ENCODE results near the gene KRTAP12-3. TPM values are rescaled to one million over a fixed set of nuclear protein-coding genes. Genes with fewer than 3 reads are reported as not detected.
A peak's percentile ranks its signal among the peaks of the same experiment; 100 is the strongest.
"Not testable (repeated sequence)": the region's sequence is repeated elsewhere in the genome, so short reads cannot be mapped to it uniquely, and the experiment has no call there.

KRTAP12-3 gene
- total RNA-seq, 1 donor from 2014 or later = not detected

- DNase-seq (ENCODE audit: low spot score) = no peak
These were observed 24.9 kb downstream of the KRTAP12-3 start for GRCh38 chr21:44682580-44683151.

GRCh38 chr21:44684077-44684476 is 26.3 kb downstream of the KRTAP12-3 start:
- no peak for DNase-seq (ENCODE audit: low spot score)

GRCh38 chr21:44684483-44684882 is 26.8 kb downstream of the KRTAP12-3 start:
- no peak for DNase-seq (ENCODE audit: low spot score)

DNA sequence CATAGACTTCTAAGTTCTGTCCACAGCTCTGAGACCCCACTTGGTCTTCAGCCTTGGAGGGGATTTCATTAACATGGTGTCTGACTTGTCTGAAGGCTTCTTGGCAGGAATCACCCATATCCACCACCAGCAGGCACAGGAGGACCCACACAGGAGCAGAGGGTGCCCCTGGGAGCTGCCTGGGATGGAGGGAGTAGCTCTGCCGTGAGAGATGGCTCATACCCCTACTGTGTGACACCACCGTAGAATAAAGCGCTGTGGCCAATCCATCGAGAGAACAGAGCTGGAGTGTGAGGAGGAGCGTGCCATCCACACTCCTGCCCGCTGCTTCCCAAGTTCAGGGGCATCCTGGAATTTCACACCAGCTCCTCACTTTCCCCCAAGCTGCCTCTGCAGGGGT is 27.3 kb downstream of the KRTAP12-3 start:
- not testable (repeated sequence) for DNase-seq (ENCODE audit: low spot score)

DNA sequence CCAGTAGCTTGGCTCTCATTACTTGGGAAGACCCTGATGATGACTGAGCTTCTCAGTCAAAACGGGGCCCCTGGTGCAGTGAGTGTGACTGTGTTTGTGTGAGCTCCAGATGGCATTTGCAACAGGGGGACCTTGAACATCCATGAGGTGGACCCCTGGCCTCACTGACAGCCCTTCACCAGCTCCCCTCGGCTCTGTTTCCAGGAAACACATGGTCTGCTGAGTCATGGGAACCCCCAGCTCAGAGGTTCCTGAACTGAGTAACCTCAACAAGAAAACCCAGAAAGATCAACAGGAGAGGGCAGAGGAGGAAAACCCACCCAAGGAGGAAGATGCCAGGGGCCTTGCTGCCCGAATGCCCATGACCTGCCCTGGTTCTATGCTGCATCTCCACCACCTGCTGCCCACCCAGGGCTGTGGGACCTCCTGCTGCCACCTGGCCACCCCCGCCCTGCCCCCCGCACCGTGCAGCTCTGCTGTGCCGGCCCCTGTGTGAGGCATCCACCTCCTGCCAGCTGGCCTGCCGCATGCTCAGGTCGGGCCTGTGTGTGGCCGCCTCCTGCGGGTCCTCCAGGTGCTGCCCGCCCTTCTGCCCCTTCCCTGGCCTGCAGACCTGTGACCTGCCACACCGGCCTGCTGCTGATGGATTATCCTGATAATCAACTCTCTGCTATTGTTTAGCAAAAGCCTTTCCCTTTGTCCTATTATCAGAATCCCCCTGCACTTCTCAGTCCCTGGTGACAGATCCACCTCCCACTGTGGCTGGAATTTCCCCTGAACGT is 28.5 kb downstream of the KRTAP12-3 start:
- DNase-seq (ENCODE audit: low spot score) = peak; percentile 77

- peak; percentile 81 for DNase-seq (ENCODE audit: low spot score)
These were observed 29.3 kb downstream of the KRTAP12-3 start for GRCh38 chr21:44686843-44687561.

DNA sequence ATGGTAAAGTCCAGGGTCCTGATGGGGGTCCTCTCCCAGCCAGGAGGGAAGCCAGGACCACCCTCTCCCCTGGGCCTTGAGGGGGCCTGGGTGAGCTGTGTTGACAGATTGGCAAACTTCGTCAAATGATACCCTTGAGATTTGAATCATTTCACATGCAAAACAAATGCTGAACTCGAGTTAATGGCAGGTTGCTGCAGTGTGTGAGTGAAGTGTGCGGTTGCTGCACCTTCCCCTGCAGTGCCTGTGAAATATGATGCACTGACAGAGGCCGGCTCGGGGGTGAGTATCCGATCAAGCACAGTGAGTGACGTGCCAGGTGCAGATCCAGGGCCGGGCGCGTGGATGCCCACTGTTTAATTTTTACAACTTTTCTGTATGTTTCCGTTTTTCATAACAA is 29.9 kb downstream of the KRTAP12-3 start:
- no peak for DNase-seq (ENCODE audit: low spot score)

- DNase-seq (ENCODE audit: low spot score) = not testable (repeated sequence)
These were observed 32.0 kb downstream of the KRTAP12-3 start for GRCh38 chr21:44689740-44690139.

- DNase-seq (ENCODE audit: low spot score) = no peak
These were observed 34.0 kb downstream of the KRTAP12-3 start for GRCh38 chr21:44691686-44692085.

- DNase-seq (ENCODE audit: low spot score) = no peak
These were observed 35.2 kb downstream of the KRTAP12-3 start for GRCh38 chr21:44692798-44693512.

GRCh38 chr21:44694776-44695175 is 37.0 kb downstream of the KRTAP12-3 start:
- peak; percentile 60 for DNase-seq (ENCODE audit: low spot score)

GRCh38 chr21:44695184-44695583 is 37.5 kb downstream of the KRTAP12-3 start:
- peak; percentile 65 for DNase-seq (ENCODE audit: low spot score)

DNA sequence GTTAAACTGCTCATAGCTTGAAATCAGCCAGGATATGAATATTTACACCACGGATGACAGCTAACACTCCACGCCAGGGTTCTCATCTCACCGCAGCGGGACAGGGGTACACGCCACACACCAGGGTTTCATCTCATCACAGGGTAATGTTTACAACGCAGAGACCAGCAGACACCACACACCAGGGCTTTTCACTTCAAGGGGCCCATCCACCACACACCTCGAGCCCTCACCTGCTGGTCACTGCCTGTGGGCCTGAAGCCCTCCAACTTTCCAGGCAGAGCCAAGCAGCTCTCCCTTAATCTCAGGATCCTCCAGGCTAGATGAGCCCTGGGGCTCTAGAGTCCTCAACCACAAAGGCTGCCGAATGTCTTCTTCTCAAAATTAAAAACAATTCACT is 37.9 kb downstream of the KRTAP12-3 start:
- no peak for DNase-seq (ENCODE audit: low spot score)

GRCh38 chr21:44696572-44696971 is 38.8 kb downstream of the KRTAP12-3 start:
- DNase-seq (ENCODE audit: low spot score) = peak; percentile 35

DNA sequence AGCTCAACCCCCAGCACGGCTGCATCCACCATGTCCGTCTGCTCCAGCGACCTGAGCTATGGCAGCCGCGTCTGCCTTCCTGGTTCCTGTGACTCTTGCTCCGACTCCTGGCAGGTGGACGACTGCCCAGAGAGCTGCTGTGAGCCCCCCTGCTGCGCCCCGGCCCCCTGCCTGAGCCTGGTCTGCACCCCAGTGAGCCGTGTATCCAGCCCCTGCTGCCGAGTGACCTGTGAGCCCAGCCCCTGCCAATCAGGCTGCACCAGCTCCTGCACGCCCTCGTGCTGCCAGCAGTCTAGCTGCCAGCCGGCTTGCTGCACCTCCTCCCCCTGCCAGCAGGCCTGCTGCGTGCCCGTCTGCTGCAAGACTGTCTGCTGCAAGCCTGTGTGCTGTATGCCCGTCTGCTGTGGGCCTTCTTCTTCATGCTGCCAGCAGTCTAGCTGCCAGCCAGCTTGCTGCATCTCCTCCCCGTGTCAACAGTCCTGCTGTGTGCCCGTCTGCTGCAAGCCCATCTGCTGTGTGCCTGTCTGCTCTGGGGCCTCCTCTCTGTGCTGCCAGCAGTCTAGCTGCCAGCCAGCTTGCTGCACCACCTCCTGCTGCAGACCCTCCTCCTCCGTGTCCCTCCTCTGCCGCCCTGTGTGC is 39.6 kb downstream of the KRTAP12-3 start, which contains the start of gene KRTAP10-12:
Gene KRTAP10-12 (plus strand): TSS at position 1 of the 639 bp plus-strand sequence. CDS start 30 bp downstream, at position 31.
- DNase-seq (ENCODE audit: low spot score) = peak; percentile 67

DNA sequence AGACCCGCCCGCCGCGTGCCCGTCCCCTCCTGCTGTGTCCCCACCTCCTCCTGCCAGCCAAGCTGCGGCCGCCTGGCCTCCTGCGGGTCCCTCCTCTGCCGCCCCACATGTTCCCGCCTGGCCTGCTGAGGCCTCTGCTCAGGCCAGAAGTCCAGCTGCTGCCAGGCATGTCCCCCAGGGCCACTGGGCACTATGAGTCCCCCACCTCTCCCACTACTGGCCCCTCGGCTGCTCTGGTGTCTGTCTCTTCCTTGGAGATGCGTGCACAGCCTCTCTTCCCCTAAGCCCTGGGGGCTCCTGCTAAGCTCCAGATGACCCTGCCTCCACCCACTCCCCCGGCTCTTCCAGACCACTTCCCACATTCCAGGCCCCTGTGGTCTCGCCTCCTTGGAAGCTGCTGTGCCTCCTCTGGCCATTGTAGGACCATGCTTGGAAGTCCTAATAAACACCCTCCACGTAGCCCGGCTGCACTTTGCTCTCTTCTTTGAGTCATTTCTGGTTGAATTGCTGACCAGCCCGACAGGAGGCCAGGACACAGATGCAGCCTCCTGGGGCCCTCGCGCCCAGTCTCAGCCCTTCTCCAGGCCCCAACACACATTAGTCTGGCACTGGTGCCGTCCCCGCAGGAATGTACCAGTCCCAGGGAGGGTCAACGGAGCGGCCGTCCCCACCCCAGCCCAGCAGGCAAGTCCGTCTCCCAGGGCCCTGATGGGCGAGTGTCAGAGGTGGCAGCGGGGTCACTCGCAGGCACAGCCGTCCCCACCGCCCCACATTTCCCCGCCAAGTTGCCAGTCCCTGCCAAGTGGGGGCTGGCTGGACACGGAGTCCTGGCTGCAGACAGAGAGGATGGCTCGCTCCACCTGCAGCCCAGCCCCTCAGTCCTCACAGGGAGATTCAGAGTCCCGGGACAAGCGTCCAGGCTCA is 40.3 kb downstream of the KRTAP12-3 start:
- peak; percentile 83 for DNase-seq (ENCODE audit: low spot score)

GRCh38 chr21:44699502-44700001 is 41.8 kb downstream of the KRTAP12-3 start:
- DNase-seq (ENCODE audit: low spot score) = peak; percentile 57

- DNase-seq (ENCODE audit: low spot score) = peak; percentile 76
These were observed 42.6 kb downstream of the KRTAP12-3 start for GRCh38 chr21:44700101-44701022.
